Coronary artery (tissue), 2 donors: Measurements from ENCODE around the gene FXYD7.

ENCODE experiments used
- DNase-seq: peaks from one replicate; pipeline ENCODE4 v3.0.0-alpha.2; 2017; ENCODE audit warnings: low spot score
- H3K27ac ChIP-seq, 2 donors: fragments of 200-600 bp; sonication (generic); one replicate each; pipeline ENCODE4 v1.5.1; 2016 to 2019
- H3K4me3 ChIP-seq: fragments of 200-600 bp; sonication (generic); 2 replicates; pipeline ENCODE4 v1.5.1; 2016; ENCODE audit warnings: mild to moderate bottlenecking, moderate library complexity
- TF ChIP-seq, protein P1 (sequence below): fragments of 200-600 bp; sonication (generic); IDR thresholded peaks from one replicate; pipeline ENCODE4 v1.5.1; 2019; ENCODE audit warnings: antibody characterized with exemption

Gene FXYD7

DNA sequence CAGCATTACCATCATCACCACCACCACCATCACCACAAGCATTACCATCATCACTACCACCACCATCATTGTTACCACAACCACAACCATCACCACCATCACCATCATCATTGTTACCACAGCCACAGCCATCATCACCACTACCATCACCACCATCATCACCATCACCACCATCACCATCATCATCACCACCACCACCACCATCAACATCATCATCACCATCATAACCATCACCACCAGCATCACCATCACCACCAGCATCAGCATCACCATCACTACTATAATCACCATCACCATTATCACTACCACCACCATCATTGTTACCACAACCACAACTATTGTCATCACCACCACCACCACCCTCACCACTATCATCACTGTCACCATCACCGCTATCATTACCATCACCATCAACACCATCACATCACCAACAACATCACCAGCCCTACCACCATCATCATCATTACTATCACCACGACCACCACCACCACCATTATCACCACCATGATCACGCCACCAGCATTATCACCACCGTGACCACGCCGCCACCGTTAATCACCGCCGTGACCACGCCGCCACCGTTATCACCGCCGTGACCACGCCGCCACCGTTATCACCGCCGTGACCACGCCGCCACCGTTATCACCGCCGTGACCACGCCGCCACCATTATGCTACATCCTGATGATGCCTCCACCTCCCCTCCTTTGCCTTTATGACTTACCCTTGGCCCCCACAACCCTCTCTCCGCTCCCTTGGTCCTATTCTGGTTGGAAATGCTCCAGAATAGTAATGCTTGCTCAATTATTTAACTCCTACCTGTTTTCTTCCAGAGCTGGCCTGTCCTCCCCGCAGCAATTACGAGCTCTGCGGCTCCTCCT lies 37.4 kb upstream of the FXYD7 start:
- TF ChIP-seq, protein P1, sequence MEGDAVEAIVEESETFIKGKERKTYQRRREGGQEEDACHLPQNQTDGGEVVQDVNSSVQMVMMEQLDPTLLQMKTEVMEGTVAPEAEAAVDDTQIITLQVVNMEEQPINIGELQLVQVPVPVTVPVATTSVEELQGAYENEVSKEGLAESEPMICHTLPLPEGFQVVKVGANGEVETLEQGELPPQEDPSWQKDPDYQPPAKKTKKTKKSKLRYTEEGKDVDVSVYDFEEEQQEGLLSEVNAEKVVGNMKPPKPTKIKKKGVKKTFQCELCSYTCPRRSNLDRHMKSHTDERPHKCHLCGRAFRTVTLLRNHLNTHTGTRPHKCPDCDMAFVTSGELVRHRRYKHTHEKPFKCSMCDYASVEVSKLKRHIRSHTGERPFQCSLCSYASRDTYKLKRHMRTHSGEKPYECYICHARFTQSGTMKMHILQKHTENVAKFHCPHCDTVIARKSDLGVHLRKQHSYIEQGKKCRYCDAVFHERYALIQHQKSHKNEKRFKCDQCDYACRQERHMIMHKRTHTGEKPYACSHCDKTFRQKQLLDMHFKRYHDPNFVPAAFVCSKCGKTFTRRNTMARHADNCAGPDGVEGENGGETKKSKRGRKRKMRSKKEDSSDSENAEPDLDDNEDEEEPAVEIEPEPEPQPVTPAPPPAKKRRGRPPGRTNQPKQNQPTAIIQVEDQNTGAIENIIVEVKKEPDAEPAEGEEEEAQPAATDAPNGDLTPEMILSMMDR = no peak
- DNase-seq = no peak
- no peak overlapping the region for H3K4me3 ChIP-seq
- H3K27ac ChIP-seq = peak overlapping the region in 1 of 2 donors; percentile 4

DNA sequence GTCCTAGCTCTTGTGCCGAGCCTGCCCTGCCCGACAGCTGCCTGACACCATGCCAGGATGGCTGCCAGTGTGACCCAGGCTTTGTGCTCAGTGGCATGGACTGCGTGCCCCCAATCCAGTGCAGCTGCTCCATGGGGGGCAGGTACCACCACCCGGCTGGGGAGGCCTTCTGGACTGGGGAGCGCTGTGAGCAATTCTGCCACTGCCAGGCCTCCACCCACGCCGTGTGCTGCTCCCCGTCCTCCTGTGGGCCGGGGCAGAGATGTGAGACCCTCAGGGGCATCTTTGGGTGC lies 36.8 kb upstream of the FXYD7 start:
- TF ChIP-seq, protein P1 = no peak
- DNase-seq = no peak
- H3K4me3 ChIP-seq = no peak overlapping the region
- H3K27ac ChIP-seq = no peak overlapping the region

DNA sequence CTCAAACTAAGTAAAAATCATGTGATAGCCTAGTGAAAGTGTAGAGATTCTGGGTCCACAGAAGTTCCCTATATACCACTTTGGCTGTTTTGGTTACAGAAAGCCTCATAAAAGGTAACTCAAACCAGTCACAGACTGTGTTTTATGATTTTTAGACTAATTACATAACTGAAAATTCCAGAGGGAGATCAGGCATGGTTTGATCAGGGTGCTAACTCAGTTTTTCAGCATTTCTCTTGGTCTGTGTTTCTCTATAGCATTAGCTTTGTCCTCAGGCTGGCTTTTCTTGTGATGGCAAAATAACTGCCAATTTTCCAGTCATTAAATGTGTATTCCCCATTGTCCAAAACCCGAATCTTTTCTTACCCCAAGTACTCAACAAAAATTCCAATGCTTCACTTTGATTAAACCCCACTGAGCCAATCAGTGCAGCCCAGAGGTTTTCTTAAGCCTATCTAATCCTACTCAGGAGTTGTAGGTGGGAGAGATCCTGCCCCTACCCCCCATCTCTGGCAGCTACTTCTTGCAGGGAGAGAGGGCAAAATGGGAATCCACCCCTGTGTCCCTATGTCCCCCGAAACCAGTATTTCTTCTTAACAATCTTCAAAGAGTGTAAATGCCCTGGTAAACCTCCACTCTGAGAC lies 36.0 kb upstream of the FXYD7 start:
- Histone ChIP-seq H3K27ac (no peak overlapping the region), H3K4me3 (no peak overlapping the region)
- no peak for DNase-seq
- TF ChIP-seq, protein P1 = no peak

DNA sequence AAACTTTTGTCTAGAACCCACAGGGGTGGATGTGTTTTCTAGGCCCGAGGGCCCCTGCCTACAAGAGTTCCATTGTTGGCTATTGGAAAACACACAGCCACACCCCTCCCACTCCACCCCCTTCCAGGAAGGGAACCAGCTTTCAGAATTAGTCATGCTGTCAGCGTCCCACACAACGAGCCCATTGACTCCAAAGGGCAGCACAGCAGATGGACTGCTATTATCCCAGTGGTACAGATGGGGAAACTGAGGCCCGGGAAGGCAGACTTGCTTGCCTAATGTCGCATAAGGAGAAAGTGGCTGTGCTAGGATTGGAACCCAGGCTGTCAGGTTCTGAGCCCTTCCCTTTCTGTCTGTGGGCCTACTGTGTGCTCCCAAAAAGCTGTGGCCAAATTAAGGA lies 35.5 kb upstream of the FXYD7 start:
- TF ChIP-seq, protein P1 = no peak
- peak overlapping the region in 1 of 2 donors; percentile 23 for H3K27ac ChIP-seq
- H3K4me3 ChIP-seq = no peak overlapping the region
- DNase-seq = no peak

DNA sequence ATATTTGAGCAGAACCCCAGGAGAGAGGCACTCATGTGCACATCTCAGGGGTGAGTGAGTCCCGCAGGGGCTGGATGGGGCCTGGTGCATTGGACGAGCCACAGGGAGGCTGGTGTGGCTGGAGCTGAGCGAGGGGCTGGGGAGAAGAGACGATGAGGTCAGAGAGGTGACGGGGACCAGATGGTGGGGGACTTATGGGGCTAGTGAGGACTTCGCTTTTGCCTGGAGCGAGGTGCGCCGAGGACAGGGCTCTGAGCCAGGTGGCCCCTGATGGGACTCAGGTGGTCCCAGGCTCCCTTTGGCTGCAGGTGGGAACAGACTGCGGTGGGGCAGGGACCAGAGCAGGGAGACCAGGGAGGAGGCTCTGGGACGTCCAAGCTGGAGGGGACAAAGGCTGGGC lies 34.3 kb upstream of the FXYD7 start:
- Histone ChIP-seq H3K27ac (peak overlapping the region in 1 of 2 donors; percentile 3), H3K4me3 (no peak overlapping the region)
- DNase-seq = no peak
- TF ChIP-seq, protein P1 = no peak

DNA sequence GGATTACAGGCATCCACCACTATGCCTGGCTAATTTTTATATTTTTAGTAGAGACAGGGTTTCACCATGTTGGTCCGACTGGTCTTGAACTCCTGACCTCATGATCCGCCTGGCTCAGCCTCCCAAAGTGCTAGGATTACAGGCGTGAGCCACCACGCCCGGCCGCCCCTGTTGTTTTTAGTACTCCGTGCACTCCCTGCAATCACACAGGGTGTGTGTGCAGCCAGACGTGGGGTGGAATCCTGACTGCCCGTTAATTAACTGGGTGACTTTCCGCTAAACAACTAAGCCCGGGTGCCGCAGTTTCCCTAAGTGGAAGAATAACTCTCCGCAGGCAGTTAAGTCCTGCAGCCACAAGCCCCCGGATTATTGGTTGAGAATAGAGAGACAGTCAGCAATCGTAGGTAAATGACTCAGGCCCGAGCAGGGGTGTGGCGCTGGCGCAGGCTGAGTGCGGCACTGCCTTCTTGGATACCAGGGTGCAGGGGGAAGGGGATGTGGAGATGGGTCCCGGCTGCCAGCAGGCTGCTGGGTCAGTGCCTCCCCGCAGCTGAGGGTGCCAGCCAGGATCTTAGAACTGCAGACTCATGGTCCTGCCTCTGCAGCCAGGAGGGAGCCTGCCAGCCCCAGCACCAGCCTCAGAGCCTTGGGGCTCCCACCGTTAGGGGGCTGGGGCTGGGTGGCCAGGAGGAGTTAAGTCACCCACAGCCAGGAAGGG lies 33.5 kb upstream of the FXYD7 start:
- DNase-seq = no peak
- TF ChIP-seq, protein P1 = no peak
- no peak overlapping the region for H3K4me3 ChIP-seq
- peak overlapping the region in 1 of 2 donors; percentile 3 for H3K27ac ChIP-seq
